ENCODE measurements around the gene NBEAL2.

The NBEAL2 gene

GRCh38 chr3:46978985-46979944 lies at the start of gene NBEAL2:
NBEAL2 (plus strand) TSS chr3:46979666; CDS start chr3:46979862, 196 bp downstream.
- DNase-seq: peak; percentile 97

- DNase-seq: no peak
Observed at GRCh38 chr3:46930166-46930944, 49.1 kb upstream of the NBEAL2 start.

- DNase-seq: no peak
Observed at GRCh38 chr3:46930945-46931403, 48.5 kb upstream of the NBEAL2 start.

- DNase-seq: no peak
Observed at GRCh38 chr3:46931631-46932331, 47.7 kb upstream of the NBEAL2 start.

- no peak for DNase-seq
Observed at GRCh38 chr3:46932455-46933225, 46.8 kb upstream of the NBEAL2 start.

GRCh38 chr3:46933261-46933660 lies 46.2 kb upstream of the NBEAL2 start:
- no peak for DNase-seq

GRCh38 chr3:46934072-46934471 lies 45.4 kb upstream of the NBEAL2 start:
- DNase-seq: no peak

- no peak for DNase-seq
Observed at GRCh38 chr3:46934498-46935167, 44.8 kb upstream of the NBEAL2 start.

GRCh38 chr3:46935168-46935858 lies 44.2 kb upstream of the NBEAL2 start:
- no peak for DNase-seq

GRCh38 chr3:46935989-46936558 lies 43.4 kb upstream of the NBEAL2 start:
- DNase-seq: no peak

GRCh38 chr3:46936733-46937250 lies 42.7 kb upstream of the NBEAL2 start:
- DNase-seq: no peak

- DNase-seq: no peak
Observed at GRCh38 chr3:46938118-46938517, 41.3 kb upstream of the NBEAL2 start.

- no peak for DNase-seq
Observed at GRCh38 chr3:46939578-46940445, 39.7 kb upstream of the NBEAL2 start.

- no peak for DNase-seq
Observed at GRCh38 chr3:46942076-46942475, 37.4 kb upstream of the NBEAL2 start.

GRCh38 chr3:46942481-46943236 lies 36.8 kb upstream of the NBEAL2 start:
- DNase-seq: no peak

GRCh38 chr3:46943237-46944187 lies 36.0 kb upstream of the NBEAL2 start:
- no peak for DNase-seq

GRCh38 chr3:46944191-46944590 lies 35.3 kb upstream of the NBEAL2 start:
- no peak for DNase-seq

Data from stimulated activated naive CD4-positive, alpha-beta T cell treated with Interleukin-2 at 50 U/mL for 16 hours (primary cell).